Measurements from ENCODE around the gene SLC4A7.

GRCh38 chr3:27342267-27342666 is 141.9 kb downstream of the SLC4A7 start:
- TF ChIP-seq EZH2 (IDR thresholded peaks at IDR 0.05; ENCODE audit: insufficient read depth, poor library complexity, severe bottlenecking): no peak
- no peak for TF ChIP-seq EZH2phosphoT487 (IDR thresholded peaks at IDR 0.05; ENCODE audit: insufficient read depth, low read depth)
